Hematopoietic multipotent progenitor cell treated with erythropoietin and hydrocortisone succinate and interleukin-3 and kit ligand, for 6 days (in vitro differentiated cells): Measurements from ENCODE around the gene PIR.
A peak's percentile ranks its signal among the peaks of the same experiment; 100 is the strongest.

Experiments used
- DNase-seq: peaks from one replicate; pipeline ENCODE4 v3.0.0-alpha.2; 2015

Gene PIR

DNA sequence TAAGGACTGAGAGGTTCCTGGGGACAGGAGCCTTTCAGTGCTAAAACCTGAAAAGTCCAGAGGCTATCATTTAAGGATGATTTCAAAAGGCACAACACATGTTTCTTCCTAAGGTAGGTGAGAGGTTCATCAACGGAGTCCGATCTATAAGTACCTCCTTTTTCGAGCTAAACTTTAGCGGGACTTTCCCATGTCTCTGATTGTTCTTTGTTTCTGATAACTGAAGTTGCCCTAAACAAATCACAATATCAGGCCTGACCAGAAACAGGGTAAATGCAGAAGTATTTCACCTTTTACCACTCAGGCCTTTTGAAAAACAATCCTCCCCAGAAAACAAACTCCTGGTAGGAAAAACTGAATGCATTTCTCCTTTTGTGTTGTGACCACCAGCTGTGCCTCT lies 17.6 kb downstream of the PIR start:
- no peak for DNase-seq

DNA sequence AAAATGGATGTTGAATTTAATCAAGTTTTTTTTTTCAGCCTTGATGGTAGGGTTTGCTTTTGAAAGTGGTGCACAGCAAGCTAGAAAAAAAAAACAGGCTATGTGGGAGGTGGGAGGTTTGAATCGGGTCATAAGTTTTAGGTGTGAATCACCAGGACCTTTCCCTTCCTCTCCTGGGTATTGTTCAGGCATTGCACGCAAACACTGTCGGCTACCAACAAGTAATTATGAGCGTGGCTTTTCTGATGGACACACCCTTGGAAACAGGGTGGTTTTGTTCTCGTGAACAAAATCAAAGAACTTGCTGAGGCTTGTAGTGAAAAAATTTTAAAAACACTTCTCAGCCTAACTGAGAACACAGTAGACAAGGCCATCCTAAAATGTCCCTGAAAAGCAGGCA lies 18.1 kb downstream of the PIR start:
- no peak for DNase-seq

DNA sequence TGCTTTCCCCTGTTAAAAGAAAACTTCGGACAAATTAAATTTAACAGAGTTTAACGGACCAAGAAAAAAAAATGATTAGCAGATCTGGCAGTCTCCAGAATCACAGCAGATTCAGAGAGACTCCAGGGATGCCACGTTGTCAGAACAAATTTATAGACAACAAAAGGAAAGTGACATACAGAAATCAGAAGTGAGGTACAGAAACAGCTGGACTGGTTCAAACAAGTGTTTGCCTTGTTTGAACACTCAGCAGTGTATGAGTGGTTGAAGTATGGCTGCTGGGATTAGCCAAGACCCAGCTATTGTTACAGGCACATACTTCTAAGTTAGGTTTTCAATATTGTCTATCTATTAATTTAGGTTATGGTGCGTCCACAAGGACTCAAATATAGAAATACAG lies 19.1 kb downstream of the PIR start:
- DNase-seq, result no peak

DNA sequence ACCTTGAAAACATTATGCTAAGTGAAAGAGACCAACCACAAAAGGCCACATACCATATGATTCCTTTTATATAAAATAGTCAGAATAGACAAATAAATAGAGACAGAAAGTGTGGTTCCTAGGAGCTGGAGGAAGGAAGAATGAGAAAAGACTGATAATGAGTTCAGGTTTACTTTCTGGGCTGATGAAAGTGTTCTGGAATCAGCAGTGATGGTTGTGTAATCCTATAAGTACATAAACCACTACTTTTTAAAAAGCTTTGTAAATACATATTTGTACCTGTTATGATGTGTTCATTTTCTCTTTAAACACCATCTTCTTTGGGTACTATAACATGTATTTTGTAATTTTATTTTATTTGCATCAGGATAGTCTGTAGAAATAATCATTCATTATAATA lies 20.6 kb downstream of the PIR start:
- DNase-seq, result no peak

DNA sequence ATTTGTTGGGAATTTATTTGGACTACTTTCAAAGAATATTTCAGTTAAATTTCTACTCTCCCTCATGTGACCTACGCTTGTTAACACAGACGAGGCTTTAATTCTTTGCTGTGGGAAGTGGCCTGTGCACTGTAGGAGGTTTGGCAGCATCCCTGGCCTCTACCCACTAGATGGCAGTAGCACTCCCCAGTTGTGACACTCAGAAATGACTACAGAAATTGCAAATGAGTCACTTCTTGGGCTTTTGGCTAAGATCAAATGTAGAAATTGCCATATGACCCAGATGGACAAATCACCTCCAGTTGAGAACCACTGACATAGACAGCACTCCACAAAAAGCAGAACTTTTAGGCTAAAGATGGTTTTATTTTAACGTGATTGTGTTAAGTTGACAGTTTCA lies 22.1 kb downstream of the PIR start:
- peak; percentile 83 for DNase-seq

DNA sequence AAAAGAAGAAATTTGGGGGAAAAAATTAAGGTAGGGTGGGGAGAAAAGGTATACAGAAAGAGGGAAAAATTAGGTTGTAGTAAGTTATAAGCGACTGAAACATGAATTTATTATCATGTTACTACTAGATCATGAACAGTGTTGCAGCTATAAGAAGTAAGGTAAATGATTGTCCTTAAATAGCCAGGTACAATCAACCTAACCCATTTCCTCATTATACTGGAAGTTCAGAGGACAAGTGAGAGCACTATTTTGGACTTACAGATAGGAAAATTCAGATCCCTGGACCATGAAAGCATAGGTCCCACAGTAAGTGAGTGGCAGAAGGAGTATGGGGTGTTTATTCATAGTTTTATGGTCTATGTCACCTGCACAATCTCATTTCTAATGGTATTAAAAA lies 23.5 kb downstream of the PIR start:
- no peak for DNase-seq

DNA sequence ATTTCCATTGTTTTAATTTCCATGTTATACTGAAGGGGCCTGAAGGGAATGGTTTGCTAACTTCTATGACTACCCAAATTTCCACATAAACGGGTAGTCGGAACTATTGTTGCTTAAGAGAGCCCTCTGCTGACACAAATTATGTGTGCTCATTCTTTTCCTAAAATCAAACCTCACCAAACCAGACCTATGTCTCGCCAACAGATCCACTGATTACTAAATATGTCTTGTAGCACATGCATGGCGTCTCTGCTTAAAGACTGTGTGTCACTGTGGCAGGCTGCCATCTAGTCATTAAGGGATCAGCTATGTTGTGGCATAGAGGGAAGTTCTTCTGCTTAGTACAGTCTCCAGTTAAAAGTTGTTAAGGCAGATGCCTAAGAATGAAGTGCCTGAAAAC lies 25.1 kb downstream of the PIR start:
- DNase-seq, result peak; percentile 63

DNA sequence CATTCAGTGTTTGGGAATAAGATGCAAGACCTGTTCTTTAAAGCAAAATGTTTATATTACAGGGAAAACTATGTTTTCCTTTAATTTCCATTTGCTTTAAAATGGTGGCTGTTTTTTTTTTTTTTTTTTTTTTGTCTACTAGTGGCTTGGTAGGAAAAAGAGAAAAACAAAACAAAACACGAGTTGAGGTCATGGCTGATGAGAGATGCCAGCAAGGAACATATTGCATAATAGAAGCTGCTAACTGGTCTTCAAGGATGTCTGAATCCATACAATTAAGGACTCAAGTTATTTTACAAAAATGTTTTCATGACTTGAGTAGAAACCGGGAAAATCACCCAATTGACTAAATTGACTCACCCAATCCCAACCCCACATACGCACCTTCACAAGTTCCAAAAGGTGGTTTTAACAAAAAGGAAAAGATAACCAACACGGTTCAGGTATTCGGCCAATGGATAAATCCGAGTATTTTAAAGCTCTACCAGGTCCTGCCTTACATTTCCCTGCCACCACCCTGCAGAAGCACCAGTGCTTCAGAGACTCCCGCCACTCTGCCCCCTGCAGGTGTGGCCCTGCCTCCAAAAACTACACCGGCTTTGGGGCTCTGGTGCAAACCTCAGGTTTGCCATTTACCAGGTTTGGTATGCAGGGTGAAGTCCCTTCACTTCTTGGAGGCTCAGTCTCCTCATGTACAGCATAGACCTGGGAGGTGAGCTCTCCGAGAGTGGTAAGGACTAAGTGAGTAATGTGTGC lies 27.1 kb downstream of the PIR start:
- DNase-seq, result peak; percentile 11

DNA sequence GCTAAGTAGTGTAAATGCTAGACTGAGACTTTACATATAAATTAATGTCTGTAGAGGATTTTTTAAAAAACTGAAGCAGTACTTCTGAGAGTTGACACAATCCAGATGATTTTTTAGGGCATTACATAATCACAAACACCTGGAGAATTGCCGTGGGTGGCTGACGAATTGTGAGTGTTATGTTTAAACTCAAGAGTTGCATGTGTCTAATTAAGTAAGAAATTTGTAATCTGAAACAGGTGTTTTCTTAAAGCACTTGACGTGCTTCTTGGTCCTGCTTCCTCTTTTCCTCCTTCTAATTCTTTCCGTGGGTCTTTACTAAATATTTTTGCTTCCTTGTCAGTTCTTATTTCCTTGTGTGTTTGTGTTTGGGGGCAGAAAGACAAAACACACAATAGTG lies 27.8 kb downstream of the PIR start:
- DNase-seq, result no peak

DNA sequence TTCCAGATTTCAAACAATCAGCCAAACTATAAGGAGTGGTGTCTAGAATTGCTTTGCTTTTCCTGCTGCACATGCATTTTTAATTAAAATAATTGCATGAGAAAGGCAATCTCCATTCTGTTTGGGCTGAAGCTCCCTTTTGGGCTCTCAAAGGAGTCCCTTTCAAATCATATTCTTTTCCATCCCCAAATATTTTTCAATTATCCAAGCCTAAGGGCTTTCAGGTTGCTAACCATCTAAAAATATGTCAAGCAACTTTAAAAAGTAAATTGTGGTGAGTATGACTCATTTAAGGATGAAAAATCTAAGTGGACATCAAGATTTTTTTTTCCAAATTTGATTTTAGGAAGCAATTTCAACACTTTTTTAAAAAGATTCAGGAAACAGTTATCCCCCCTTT lies 28.4 kb downstream of the PIR start:
- no peak for DNase-seq

DNA sequence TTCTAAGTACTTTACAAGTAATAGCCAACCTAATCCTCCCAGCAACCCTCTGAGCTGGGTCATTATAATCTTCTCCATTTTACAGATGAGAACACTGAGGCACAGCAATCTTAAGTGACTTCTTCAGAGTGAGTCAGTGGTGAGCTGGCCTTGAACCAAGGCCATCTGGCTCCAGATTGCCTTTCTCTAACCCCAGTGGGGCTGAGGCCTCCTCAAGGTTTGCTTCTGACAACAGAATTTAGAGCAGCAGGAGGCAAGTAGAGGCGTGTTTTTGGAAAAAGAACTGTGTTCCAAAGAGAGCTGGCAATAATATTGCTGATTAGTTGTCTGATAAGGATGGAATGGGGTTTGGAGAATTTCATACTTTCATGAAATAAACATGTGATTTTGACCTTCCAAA lies 41.2 kb downstream of the PIR start:
- no peak for DNase-seq

DNA sequence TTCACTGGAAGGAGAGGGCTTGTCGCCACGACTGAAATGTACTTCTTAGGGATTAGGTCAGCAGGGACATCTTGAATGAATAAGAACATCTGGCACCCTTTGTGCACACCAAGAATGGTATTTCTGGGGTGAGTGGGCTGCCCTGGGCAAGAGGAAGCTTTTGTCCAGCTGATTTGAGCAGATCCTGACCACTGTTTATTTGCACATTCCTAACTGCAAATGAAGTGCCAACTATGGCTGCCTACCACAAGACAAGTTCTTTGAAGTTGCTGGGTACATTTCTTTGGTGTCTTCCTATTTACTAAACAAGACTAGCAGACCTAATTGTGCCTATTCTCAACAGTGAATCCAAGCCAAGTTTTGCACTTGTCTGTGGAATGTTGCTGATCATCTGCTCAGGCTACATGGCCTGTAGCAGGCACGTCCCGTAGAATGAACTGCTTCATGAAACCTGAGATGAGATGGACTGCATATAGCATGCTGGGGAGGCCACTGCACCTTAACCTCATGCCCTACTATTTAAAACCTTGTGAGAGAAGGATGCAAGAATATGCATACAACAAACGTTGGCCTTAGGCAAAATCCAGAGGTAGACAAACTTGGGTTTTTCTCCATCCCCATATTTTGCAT lies 45.0 kb downstream of the PIR start:
- no peak for DNase-seq

DNA sequence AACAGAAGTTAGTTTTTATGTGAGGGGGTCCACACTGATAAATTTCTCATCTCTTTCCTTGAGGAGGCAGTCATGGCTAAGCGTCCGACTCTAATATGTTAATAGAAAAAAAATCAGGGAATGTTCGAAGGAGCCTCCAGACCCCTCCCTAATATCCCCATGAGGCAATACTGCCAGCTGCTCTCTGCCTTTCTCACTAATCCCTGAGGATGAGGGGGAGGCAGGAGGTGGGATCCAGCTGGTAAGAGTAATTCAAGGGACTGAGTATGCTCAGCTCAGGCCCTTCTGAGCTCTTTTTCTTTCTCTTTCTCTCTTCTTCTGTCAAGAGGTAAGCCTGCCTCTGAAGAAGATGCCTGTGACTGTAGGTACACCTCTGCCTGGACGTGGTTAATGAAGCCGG lies 51.7 kb downstream of the PIR start:
- DNase-seq, result no peak

DNA sequence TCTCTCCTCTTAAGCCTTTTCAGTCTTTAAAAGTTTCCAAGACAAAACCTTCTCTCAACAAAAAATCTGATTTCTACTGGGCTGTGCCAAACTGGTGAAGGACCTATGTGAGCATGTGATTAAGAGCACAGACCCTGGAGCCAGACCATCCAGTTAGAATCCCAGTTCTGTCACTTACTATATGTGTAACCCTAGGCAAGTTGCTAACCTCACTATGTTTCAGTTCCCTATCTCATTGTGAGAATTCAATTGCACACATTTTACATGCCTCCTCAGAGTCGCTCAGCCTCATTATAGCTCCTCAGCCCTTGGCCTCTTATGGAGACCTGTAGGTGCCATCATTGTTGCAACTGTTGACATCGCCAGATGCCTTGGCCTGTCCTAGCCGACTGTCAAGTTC lies 54.8 kb downstream of the PIR start:
- no peak for DNase-seq

DNA sequence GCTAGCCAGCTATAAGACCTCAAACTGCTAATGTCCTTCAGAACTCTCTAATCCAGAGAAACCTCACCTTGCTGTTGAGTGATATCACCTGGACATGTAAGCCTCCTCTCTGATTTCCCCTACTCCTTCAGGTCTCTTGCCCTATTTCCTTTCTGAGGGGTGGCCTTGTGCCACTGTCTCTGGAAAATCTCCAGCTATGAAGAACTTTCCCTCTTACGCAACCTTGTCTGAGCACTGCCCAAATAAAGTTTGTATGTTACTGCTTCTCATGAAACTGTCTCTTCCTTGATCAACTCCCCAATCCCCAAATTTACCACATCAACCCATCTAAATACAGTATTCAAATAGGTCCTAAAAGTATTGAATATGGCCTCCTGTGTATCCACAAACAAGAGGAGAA lies 55.4 kb downstream of the PIR start:
- DNase-seq, result no peak

DNA sequence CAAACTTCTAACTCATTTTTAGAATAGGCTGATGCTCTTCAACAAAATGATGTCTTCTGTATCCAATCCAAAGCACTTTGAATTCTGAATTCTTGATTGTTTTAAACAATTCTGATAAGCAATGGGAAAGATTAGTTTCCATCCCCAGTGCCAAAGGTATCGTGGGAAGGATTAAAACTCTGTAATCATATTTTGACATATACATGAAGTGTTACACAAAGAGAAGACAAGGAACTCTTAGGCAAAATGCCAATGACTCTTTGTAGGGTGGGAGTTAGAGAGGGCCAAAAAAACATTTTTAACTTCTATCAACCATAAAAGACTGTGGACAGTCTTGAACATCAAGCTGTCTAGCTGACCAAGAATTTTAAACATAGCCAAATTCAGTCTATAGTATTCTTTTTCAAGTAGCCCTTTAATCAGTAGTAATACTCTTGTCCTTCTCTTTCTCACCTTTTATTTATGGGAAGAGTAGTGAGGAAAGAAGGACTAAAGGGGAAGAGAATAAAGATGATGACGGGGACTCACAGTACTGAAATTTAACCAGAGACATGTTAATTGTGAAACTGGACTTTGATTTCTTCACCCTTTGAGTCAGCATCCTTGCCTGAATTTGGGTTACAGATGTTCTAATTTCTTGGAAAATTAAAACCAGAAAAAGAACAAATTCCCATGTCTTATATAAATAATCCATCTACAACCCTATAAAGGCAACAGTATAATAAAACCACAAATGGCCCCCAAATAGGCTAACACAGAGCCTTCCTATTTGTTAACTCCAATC lies 57.1 kb downstream of the PIR start:
- no peak for DNase-seq

DNA sequence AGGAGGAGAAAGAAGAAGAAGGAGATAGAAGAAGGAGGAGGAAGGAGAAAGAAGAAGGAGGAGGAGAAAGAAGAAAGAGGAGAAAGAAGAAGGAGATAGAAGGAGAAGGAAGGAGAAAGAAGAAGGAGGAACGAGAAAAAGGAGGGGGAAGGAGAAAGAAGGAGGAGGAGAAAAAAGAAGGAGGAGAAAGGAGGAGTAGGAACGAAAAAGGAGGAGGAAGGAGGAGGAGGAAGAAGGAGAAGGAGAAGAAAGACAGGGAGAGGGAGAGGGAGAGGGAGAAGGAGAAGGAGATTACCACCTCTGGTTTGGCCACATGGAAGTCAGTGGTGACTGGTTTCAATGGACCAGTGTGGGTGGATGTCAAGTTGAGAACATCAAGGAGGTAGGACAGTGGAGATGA lies 58.9 kb downstream of the PIR start:
- no peak for DNase-seq

DNA sequence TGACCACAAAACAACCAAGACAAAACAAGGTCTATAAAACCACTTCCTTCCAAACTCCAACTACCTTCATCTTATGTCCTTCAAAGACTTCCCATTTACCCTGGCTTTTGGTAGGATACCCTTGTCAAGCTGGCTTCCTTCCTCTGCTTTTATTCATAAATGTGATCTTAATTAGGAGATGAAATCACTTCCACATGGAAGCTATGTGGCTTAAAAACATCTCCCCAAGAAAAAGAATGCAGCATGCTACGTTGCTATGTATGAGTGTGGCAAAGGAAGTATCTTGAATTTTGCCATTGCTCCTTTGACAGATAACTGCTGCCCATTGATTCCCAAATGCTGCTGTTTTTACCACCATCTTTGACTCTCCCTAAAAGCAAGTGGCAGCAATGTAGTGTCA lies 62.5 kb downstream of the PIR start:
- no peak for DNase-seq

DNA sequence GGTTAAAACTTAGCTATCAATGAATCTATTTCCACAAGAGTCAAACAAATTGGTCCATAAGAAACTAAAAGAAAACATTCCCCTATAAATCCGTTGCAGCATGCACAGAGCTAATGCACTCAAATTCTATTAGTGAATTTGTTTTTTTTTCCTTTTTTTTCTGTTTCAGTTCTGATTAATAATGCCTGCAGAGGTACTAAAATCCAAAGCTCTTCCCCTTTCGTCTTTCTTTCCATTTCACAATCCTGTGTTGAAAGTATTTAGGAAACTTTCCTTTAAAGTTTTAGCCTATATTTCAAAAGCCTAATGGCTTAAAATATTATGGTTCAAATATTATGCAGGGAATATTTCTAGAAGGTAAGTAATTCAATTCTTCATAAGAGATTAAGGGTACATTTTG lies 63.1 kb downstream of the PIR start:
- no peak for DNase-seq

DNA sequence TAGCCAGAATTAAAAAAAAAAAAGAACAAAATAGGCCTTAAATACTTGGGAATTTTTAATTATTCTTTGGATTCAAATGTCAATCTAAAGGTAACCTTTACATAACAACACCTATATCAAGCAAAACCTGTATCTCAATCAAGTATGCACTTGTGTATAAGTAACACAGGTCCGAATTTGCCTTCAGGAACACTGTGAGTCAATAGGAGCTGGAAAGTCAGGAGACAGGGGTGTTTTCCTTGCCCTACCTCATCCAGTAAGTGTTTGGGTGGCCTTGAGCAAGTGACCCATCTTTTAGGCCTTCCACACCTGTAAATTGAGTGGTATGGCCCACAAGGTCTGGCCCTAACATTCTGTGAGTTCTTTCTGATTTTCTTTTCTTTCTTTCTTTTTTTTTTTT lies 68.1 kb downstream of the PIR start:
- no peak for DNase-seq

DNA sequence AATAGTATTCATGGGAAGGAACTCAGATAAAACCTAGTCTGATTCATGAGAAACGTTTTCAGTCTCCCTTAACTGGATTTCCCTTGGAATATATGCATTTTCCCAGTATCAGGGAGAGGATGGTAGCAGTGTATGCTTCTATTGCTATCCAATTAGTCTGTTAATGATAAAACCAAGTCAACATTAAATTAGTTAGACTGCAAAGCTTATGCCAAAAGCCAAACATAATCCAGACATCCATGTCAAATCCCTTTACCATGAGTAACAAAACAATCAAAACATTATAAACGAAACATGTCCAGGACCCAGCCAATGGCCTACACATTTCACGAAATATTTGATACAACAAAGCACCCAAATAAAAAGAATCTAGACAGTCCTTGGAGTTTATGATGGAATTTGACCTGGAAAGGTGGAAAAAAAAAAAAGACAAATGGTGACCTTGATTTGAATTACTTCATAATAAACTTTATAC lies 74.4 kb downstream of the PIR start:
- DNase-seq, result no peak

DNA sequence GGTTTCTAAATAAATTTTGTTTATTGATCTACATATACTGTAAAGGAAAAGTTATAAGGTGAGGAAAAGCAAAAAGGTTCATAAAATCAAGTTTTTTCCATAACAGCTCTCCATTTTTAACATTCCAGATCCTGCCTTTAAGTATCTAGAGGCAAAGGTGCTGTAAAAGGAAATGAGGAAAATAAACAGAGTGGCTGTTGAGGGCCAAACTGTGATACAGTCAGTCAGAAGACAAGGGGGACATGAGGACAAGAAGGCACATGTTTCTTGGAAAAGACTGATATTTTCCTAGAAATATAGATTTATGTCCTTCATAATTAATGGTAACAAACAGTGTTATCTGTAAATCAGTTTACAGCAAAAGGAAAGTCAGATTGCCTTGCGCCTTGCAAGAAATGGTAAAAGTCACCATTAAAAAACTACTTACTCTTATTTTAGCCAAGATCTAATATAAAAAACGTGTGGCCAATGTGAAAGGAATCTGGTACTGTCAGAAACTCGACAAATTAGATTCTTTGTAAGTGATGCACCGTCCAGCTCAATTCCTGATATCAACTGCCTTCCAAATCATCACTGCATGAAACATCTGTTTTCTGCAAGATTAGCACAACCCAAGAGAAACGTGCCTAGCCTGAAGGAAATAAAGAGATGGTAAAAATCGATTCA lies 75.0 kb downstream of the PIR start:
- no peak for DNase-seq

DNA sequence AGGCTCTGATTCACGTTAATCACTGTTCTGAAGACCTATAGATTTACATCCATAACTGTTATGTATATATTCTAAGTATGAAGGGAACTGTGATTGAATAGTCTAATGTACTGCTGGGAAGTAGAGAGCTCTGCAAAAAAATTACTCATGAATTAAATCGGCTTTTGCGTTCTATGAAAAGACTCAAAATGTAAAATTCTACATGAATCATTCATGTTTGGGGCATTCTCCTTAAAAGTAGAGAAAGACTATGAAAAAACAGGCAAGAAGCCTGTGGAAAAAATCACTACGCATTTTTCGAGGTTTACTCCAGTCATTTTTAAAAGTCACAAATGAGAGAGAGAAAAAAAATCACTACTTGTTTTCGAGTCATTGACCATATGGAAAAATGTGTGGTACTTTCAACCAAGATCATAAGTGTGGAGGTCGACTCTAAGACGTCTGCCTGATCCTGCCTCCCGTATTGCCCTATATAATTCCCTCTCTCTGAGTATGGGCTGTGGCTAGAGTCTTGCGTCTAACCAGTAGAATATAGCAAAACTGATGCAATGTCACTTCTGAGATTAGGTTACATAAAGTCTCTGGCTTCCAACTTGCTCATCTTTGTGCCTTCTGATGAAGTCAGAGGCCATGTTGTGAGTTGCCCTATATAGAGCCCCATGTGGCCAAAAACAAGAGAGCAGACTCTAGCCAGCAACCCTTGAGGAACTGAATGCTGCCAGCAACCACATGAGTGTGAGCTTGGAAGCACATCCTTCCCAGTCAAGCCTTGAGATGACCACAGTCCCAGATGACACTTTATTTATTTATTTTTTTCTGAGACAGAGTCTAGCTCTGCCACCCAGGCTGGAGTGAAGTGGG lies 76.8 kb downstream of the PIR start:
- DNase-seq, result peak; percentile 12
